GM21367 (cell line): Measurements from ENCODE around the gene AP2A1.

Source experiments
- ATAC-seq: cut with Tn5 transposase; IDR thresholded peaks from one replicate; pipeline ENCODE4 v1.9.1; 2021; ENCODE audit not compliant: unreplicated experiment

The AP2A1 gene

GRCh38 chr19:49837425-49837824 is 70.6 kb downstream of the AP2A1 start:
- no peak for ATAC-seq

GRCh38 chr19:49838885-49839588 is 72.2 kb downstream of the AP2A1 start:
- ATAC-seq = no peak

GRCh38 chr19:49839713-49840112 is 72.9 kb downstream of the AP2A1 start:
- no peak for ATAC-seq

GRCh38 chr19:49840321-49840720 is 73.5 kb downstream of the AP2A1 start:
- no peak for ATAC-seq

- no peak for ATAC-seq
These were observed 74.0 kb downstream of the AP2A1 start for GRCh38 chr19:49840736-49841249.

- peak; percentile 47 for ATAC-seq
These were observed 76.5 kb downstream of the AP2A1 start for GRCh38 chr19:49843265-49843664.

- no peak for ATAC-seq
These were observed 77.6 kb downstream of the AP2A1 start for GRCh38 chr19:49844138-49845095.

GRCh38 chr19:49845414-49845813 is 78.6 kb downstream of the AP2A1 start:
- ATAC-seq = no peak

- no peak for ATAC-seq
These were observed 79.6 kb downstream of the AP2A1 start for GRCh38 chr19:49846408-49846807.

GRCh38 chr19:49847731-49848696 is 81.2 kb downstream of the AP2A1 start:
- ATAC-seq = no peak

- ATAC-seq = no peak
These were observed 82.1 kb downstream of the AP2A1 start for GRCh38 chr19:49848938-49849337.

- ATAC-seq = no peak
These were observed 82.8 kb downstream of the AP2A1 start for GRCh38 chr19:49849433-49850220.

- no peak for ATAC-seq
These were observed 83.4 kb downstream of the AP2A1 start for GRCh38 chr19:49850221-49850486.

- ATAC-seq = peak; percentile 64
These were observed 83.9 kb downstream of the AP2A1 start, which contains the start of gene PTOV1 for GRCh38 chr19:49850487-49851342. PTOV1 (plus strand) TSS chr19:49851159.

GRCh38 chr19:49851456-49852259 is 84.9 kb downstream of the AP2A1 start:
- no peak for ATAC-seq

- ATAC-seq = no peak
These were observed 85.9 kb downstream of the AP2A1 start for GRCh38 chr19:49852631-49853126.

- ATAC-seq = no peak
These were observed 87.1 kb downstream of the AP2A1 start for GRCh38 chr19:49853852-49854377.
